ENCODE results near the gene NSG1.

Gene NSG1

DNA sequence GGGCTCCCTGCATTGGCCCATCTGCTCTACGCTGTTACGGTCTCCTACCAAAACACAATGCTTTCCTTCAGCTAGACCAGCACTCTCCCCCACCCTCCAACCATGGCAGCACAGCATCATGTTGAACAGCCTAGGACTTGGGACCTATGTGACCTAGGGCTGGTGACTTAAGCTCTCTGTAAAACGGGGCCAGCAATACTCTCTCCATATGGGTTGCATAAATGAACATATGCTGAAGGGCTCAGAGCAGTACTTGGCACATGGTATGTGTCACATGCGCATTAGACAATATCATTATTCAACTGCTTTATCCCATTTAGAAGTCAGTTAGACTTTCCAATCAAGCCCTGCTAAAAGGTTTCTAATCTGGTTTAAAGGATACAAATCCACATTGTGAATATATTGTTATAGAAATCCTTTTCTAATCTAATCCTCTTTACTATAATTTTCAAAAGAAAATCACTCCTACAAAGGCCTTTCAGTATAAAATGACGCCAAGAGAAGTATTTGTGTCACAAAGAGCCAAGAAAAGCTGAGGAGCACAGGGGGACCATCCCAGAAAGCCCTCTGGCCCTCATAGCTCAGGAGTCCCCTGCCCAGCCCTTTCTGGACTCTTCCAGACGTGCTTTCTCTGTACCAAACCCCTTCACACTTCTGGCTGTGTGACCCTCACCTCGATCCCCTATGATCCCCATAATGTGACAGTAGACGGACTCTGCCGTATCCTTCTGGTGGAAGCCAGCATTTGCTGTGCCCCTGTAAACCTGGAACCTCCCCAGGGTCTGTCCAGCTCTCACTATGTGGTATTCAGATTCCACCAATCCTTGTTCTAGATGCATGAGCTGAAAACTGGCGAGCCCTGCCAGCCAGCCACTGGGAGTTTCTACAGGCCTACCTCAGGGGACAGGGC is 42.3 kb downstream of the NSG1 start:
- in situ Hi-C loops (cut with HindIII; ENCODE audit: low sequenced_read_pairs) = no loop called here

DNA sequence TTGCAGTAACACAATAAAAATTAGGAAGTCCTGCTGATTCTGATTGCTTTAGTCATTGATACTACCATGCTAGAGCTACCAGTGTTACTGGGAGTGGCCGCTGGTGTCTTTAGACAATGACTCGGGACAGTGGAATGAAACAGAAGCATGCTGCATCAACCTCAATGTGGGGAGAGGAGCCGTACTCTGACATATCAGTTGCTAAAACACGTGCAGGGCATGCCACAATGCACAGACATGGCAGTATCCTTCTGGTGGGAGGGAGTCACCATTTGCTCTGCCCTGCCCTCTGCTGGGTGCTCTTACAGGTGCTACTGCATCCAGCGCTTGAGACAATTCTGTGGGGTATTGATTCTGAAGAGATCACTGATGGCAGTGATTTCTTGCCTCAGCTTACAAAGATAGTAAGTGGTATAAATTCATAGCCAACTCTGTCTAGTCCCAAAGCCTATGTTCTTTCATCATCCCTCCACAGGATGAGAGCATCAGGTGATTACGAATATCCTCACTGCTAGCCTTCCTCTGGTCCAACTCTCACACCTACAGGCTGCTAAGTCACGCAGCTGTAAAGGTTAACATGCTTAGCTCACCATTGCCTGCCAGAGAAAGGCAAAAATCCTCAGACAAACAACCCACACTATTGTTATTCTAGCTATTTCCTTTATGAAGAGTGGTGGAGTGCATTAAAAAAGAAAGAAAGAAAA is 43.7 kb downstream of the NSG1 start:
- in situ Hi-C loops (cut with HindIII; ENCODE audit: low sequenced_read_pairs) = no loop called here

DNA sequence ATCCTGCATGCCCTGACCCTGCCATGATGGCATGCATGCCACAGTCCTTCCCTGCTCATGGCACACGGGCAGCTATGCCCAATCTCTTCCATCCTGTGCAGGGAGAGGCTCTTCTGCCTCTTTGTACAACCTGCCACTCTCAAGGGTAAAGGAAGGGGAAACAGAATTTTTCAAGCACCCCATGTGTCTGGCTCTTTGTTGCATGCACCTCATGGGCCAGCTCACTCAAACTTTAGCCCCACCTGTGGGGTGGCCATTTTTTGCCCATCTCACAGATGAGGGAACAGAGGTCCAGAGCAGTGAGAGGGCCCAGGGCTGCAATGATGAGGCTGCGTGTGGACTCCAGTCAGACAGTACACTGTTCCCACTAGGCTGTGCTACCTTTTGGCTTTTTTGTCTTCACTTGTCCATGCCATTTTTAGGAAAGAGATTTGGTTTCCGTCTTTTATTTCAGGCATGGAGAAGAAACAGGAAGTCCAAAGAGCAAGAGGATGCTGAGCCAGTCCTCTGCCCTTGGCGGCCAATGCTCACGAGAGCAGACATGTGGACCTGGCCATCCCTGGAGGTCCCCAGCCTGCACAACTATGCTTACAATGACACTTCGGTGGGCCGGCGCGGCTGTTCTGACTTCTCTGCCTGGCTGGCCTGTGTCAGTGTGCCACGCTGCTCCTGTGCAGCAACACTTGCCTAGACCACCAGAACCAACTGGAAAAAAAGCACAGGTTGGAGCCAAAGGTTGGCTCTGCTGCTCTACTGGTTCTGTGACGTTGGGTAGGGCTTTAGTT is 45.6 kb downstream of the NSG1 start:
- in situ Hi-C loops (cut with HindIII; ENCODE audit: low sequenced_read_pairs) = no loop called here

DNA sequence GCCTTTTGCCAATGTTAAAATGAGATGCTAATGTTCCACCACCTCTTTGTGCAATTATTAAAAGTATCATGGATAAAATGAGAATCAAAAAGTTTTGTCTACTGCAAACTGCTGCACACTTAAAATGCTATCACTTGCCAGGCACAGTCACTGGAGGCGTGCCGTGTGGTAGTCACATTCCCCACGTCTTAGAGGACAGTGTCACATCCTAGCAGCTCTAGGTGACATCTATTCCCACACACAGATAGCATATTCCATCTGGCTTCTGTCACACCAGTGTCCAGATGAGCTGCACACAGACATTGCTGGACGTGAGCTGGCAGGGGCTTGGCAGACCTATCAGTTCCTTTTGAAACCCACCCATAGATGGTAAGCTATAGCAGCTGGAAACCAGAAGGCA is 47.0 kb downstream of the NSG1 start:
- in situ Hi-C loops (cut with HindIII; ENCODE audit: low sequenced_read_pairs) = no loop called here

- in situ Hi-C loops (cut with HindIII; ENCODE audit: low sequenced_read_pairs) = no loop called here
Measured at GRCh38 chr4:4436244-4436823, 49.4 kb downstream of the NSG1 start.

DNA sequence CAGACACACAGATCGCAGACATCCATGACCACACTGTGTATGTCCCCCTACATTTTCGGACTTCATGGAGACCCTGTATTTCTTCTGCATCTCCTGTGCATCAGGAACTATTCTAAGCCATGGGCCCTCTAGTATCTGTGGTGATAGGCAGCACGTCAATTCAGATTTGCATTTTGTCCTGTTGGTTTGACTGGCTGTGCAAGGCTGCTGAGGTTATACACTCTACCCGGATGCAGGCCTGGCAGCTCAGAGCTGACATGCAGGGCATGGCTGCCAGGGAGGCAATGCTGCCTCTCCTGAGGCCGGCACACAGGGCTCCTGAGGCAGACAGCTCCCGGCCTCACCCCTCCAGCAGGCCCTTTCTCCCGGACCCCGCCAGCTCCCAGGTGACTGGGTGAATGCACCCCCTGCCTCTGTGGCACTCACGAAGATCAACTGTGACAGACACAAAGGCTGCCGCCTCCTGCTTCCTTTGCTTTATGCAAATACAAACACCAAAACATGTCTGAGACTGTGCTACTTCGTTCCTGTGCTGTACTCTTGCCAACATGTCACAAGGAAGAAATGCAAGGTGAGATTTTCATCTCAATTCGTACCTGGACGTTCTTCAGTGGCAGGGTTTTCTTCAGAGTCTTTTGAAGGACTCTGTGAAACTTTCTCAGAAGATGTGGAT is 51.0 kb downstream of the NSG1 start:
- in situ Hi-C loops (cut with HindIII; ENCODE audit: low sequenced_read_pairs) = no loop called here

- in situ Hi-C loops (cut with HindIII; ENCODE audit: low sequenced_read_pairs) = no loop called here
Measured at GRCh38 chr4:4438891-4439290, 52.0 kb downstream of the NSG1 start.

GRCh38 chr4:4439782-4440181 is 52.9 kb downstream of the NSG1 start:
- in situ Hi-C loops (cut with HindIII; ENCODE audit: low sequenced_read_pairs) = no loop called here

GRCh38 chr4:4440333-4441061 is 53.6 kb downstream of the NSG1 start:
- in situ Hi-C loops (cut with HindIII; ENCODE audit: low sequenced_read_pairs) = no loop called here

DNA sequence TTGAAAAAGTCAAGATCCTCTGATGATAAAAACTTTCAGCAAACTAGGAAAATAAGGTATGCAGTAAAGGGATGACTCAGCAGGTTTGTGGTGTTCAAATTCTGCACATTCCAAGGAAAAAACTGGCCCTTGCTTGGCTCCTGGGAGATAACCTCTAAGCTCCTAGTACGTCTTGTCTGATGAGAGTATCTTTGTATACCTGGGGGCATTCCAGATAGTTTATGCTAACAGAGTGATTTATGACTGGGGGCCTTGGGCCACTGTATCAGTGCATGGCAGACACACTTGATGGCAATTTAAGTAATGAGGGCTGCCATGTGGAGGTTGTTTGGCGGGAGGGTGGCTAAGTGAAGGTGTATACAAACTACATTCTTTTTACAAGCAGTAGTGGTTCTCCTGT is 56.9 kb downstream of the NSG1 start:
- in situ Hi-C loops (cut with HindIII; ENCODE audit: low sequenced_read_pairs) = no loop called here

DNA sequence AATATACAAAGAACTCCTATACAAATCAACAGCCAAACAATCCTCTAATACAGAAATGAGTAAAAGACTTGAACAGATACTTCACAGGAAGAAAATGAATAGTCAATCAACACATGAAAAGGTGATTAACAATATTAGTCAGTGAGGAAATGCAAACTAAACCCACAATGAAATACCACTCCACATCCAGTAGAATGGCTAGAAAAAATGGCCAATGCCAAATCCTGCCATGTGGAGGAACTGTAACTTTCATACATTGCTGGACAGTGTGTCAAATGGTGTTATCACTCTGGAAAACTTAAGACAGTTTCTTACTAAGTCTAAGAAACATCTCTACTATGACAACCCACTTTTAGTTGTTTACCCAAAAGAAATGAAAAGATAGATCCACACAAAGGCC is 59.5 kb downstream of the NSG1 start:
- in situ Hi-C loops (cut with HindIII; ENCODE audit: low sequenced_read_pairs) = no loop called here

DNA sequence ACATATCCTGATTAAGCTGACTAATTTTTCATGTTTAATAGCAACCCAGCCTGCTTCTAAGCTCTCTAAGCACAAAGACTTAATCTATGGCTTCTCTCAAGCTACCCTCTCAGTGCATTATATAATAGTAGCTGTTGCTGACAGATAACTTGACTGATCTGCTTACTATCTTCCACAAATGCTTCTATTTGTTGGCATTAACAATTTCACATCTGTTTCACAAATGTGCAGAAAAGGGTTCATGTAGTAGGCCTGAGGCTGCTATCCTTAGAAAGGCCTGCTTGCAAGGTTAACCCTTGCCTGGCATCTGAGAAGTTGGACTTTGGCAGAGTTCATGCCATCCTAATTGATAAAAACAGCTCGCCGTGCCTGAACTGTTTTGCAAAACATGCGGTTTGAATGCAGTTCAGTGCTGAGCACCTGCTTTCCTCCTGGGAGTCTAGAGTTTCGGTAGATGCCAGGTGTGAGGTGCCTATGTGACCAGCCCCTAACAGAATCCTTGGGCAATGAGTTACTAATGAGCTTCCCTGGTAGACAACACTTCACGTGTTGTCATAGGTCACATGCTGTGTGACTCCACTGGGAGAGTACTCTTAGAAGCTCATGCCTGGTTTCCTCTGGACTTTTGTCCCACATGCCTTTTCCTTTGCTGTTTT is 68.4 kb downstream of the NSG1 start:
- in situ Hi-C loops (cut with HindIII; ENCODE audit: low sequenced_read_pairs) = no loop called here

DNA sequence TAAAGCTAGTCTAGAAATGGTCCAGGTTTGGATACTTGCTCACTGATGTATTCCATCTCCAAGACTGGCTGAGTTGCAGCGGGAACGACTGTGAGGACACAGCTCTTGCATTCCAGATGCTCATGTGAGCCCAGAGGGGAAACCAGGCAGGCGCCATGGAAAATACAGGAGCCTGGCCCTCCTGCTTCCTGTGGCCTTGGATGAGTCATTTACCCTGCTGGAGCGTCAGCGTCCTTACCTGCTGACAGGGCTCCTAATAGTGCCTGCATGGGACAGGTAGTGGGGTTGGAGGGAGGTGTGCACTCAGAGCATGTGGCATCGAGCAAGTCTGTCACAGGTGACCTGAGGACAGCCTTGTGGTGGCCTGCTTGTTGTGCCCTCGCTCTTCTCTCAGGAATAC is 69.4 kb downstream of the NSG1 start:
- in situ Hi-C loops (cut with HindIII; ENCODE audit: low sequenced_read_pairs) = no loop called here

- in situ Hi-C loops (cut with HindIII; ENCODE audit: low sequenced_read_pairs) = no loop called here
Measured at GRCh38 chr4:4456816-4457578, 70.1 kb downstream of the NSG1 start.

GRCh38 chr4:4457803-4458553 is 71.1 kb downstream of the NSG1 start:
- in situ Hi-C loops (cut with HindIII; ENCODE audit: low sequenced_read_pairs) = no loop called here

GRCh38 chr4:4459181-4459580 is 72.3 kb downstream of the NSG1 start:
- in situ Hi-C loops (cut with HindIII; ENCODE audit: low sequenced_read_pairs) = no loop called here

GRCh38 chr4:4460759-4461158 is 73.9 kb downstream of the NSG1 start:
- in situ Hi-C loops (cut with HindIII; ENCODE audit: low sequenced_read_pairs) = no loop called here

GRCh38 chr4:4461178-4461577 is 74.3 kb downstream of the NSG1 start:
- in situ Hi-C loops (cut with HindIII; ENCODE audit: low sequenced_read_pairs) = no loop called here
